GM23338 (cell line): ENCODE data around the gene SBF1. TPM values are rescaled to one million over a fixed set of nuclear protein-coding genes. Genes with fewer than 3 reads are reported as not detected.
"Not testable (repeated sequence)": the region's sequence is repeated elsewhere in the genome, so short reads cannot be mapped to it uniquely, and the experiment has no call there.

Experiments
- ATAC-seq: fragments of 200-7000 bp; cut with Tn5 transposase; 3 replicates; pipeline ENCODE4 v1.9.1; 2020
- DNase-seq: peaks from one replicate; pipeline ENCODE4 v3.0.0-alpha.2; 2015; ENCODE audit warnings: low spot score
- H2AFZ ChIP-seq: fragments of 200-600 bp; sonication (generic); 2 replicates; pipeline ENCODE4 v1.8.0; 2016; ENCODE audit warnings: antibody characterized with exemption, mild to moderate bottlenecking, moderate library complexity
- H3F3A ChIP-seq: fragments of 200-600 bp; sonication (generic); replicated peaks from 2 replicates; pipeline ENCODE4 v1.8.0; 2017; ENCODE audit warnings: antibody characterized with exemption, mixed run types, low read depth
- H3K27ac ChIP-seq: fragments of 200-600 bp; sonication (generic); 2 replicates; pipeline ENCODE4 v1.6.1; 2016; ENCODE audit warnings: low read depth
- H3K27me3 ChIP-seq: fragments of 200-600 bp; sonication (generic); 2 replicates; pipeline ENCODE4 v1.8.0; 2016; ENCODE audit warnings: mild to moderate bottlenecking, mixed run types, moderate library complexity; ENCODE audit not compliant: insufficient read depth
- H3K36me3 ChIP-seq: fragments of 200-600 bp; sonication (generic); 2 replicates; pipeline ENCODE4 v1.8.0; 2016; ENCODE audit warnings: mild to moderate bottlenecking; ENCODE audit not compliant: insufficient read depth
- H3K4me1 ChIP-seq: fragments of 200-600 bp; sonication (generic); 2 replicates; pipeline ENCODE4 v1.8.0; 2016; ENCODE audit warnings: mild to moderate bottlenecking, moderate library complexity; ENCODE audit not compliant: insufficient read depth
- H3K4me2 ChIP-seq: fragments of 200-600 bp; sonication (generic); 2 replicates; pipeline ENCODE4 v1.7.1; 2017; ENCODE audit warnings: mixed run types
- H3K4me3 ChIP-seq: fragments of 200-600 bp; sonication (generic); 2 replicates; pipeline ENCODE4 v1.6.1; 2016; ENCODE audit warnings: mixed run types
- H3K79me2 ChIP-seq: fragments of 200-600 bp; sonication (generic); replicated peaks from 2 replicates; pipeline ENCODE4 v1.8.0; 2017; ENCODE audit warnings: mild to moderate bottlenecking; ENCODE audit not compliant: insufficient read depth
- H3K9me2 ChIP-seq: fragments of 200-600 bp; sonication (generic); 2 replicates; pipeline ENCODE4 v1.8.0; 2017; ENCODE audit not compliant: insufficient read depth
- H4K20me1 ChIP-seq: fragments of 200-600 bp; sonication (generic); replicated peaks from 2 replicates; pipeline ENCODE4 v1.8.0; 2017; ENCODE audit warnings: mild to moderate bottlenecking; ENCODE audit not compliant: insufficient read depth
- H3K27ac Mint-ChIP-seq: 2 replicates; pipeline ENCODE4 v1.8.0; 2020; ENCODE audit warnings: inconsistent platforms, mild to moderate bottlenecking, moderate library complexity, mixed read lengths
- H3K27me3 Mint-ChIP-seq: 3 replicates; pipeline ENCODE4 v1.8.0; 2022; ENCODE audit warnings: low read depth, mild to moderate bottlenecking, moderate library complexity, mixed read lengths, inconsistent platforms; ENCODE audit not compliant: insufficient read depth, poor library complexity
- H3K36me3 Mint-ChIP-seq: 3 replicates; pipeline ENCODE4 v1.8.0; 2021; ENCODE audit warnings: low read depth, mild to moderate bottlenecking, inconsistent platforms, moderate library complexity, mixed read lengths
- H3K4me1 Mint-ChIP-seq: 3 replicates; pipeline ENCODE4 v1.8.0; 2020; ENCODE audit warnings: mild to moderate bottlenecking, inconsistent platforms, mixed read lengths
- H3K4me3 Mint-ChIP-seq: 3 replicates; pipeline ENCODE4 v1.8.0; 2021; ENCODE audit warnings: moderate library complexity, mild to moderate bottlenecking, inconsistent platforms, mixed read lengths
- H3K9me3 Mint-ChIP-seq: 3 replicates; pipeline ENCODE4 v1.8.0; 2020; ENCODE audit warnings: moderate library complexity, mild to moderate bottlenecking, inconsistent platforms, mixed read lengths
- CREB1 ChIP-seq: fragments of 250-450 bp; sonication (Bioruptor Pico); IDR thresholded peaks from 2 replicates; pipeline ENCODE4 v1.5.0; 2020; ENCODE audit warnings: low read depth, mild to moderate bottlenecking, moderate library complexity
- CTCF ChIP-seq, 2 experiments: fragments of 200-600 bp in 1 of 2; sonication (generic) in 1 of 2; conservative IDR thresholded peaks; 2 replicates each; pipeline versions ENCODE4 v1.5.1 to v1.6.1; 2016 to 2017; ENCODE audit warnings: antibody characterized with exemption in 2 of 2, low read depth in 2 of 2, mild to moderate bottlenecking in 2 of 2, moderate library complexity in 1 of 2
- ETS1 ChIP-seq: IDR thresholded peaks from 2 replicates; pipeline ENCODE4 v1.6.1; 2016; ENCODE audit warnings: antibody characterized with exemption
- EZH2 ChIP-seq: fragments of 200-600 bp; sonication (generic); IDR thresholded peaks from one replicate; pipeline ENCODE4 v1.8.0; 2017; ENCODE audit warnings: antibody characterized with exemption, mild to moderate bottlenecking, low read depth; ENCODE audit not compliant: unreplicated experiment
- EZH2phosphoT487 ChIP-seq: fragments of 200-600 bp; sonication (generic); IDR thresholded peaks from one replicate; pipeline ENCODE4 v1.8.1; 2018; ENCODE audit warnings: antibody characterized with exemption; ENCODE audit not compliant: unreplicated experiment
- JUNB ChIP-seq: IDR thresholded peaks from one replicate; pipeline ENCODE4 v1.6.1; 2016; ENCODE audit warnings: antibody characterized with exemption; ENCODE audit not compliant: unreplicated experiment
- NANOG ChIP-seq: IDR thresholded peaks from 2 replicates; pipeline ENCODE4 v1.6.1; 2016; ENCODE audit warnings: antibody characterized with exemption, borderline replicate concordance
- REST ChIP-seq: IDR thresholded peaks from one replicate; pipeline ENCODE4 v1.6.1; 2018; ENCODE audit warnings: antibody characterized with exemption; ENCODE audit not compliant: unreplicated experiment
- STAT1 ChIP-seq: IDR thresholded peaks from one replicate; pipeline ENCODE4 v1.6.1; 2016; ENCODE audit warnings: antibody characterized with exemption; ENCODE audit not compliant: unreplicated experiment
- ZNF331 ChIP-seq: fragments of 250-450 bp; sonication (Bioruptor Pico); IDR thresholded peaks from 2 replicates; pipeline ENCODE4 v1.5.0; 2020; ENCODE audit warnings: low read depth, mild to moderate bottlenecking, moderate library complexity
- polyA plus RNA-seq: library from polyadenylated mRNA; unstranded; fragments of >200 nt; fragmentation: Nextera tagmentation; extraction: Ambion mirVana; gene quantifications from 2 replicates; pipeline ENCODE4 v1.2.1, GENCODE V29; 2016
- total RNA-seq: library from RNA; depleted of rRNA; stranded (reverse); fragments of >200 nt; shearing (Covaris generic); gene quantifications from 2 replicates; pipeline ENCODE4 v1.2.3, GENCODE V29; 2014

The SBF1 gene
- total and polyA plus RNA-seq, 2 experiments from 2014 or later: 26.5 to 85.4 TPM

- TF ChIP-seq REST (no peak), EZH2 (no peak), CTCF (conservative IDR thresholded peaks at IDR 0.05; ENCODE audit: low read depth in 2 of 2) (no peak), NANOG (no peak), JUNB (no peak), EZH2phosphoT487 (no peak), STAT1 (no peak)
These were observed 60.2 kb downstream of the SBF1 start (continued) for GRCh38 chr22:50414476-50415248.

GRCh38 chr22:50408954-50409353 is 65.9 kb downstream of the SBF1 start:
- not testable (repeated sequence) for H3K27ac Mint-ChIP-seq, H3K27ac ChIP-seq, H3K4me1 Mint-ChIP-seq, H3F3A ChIP-seq, ATAC-seq, H3K36me3 ChIP-seq, H3K4me1 ChIP-seq, DNase-seq, H2AFZ ChIP-seq, H3K27me3 ChIP-seq, H3K4me3 ChIP-seq, H3K9me3 Mint-ChIP-seq, H3K4me2 ChIP-seq, H3K4me3 Mint-ChIP-seq, H3K9me2 ChIP-seq, H4K20me1 ChIP-seq, H3K27me3 Mint-ChIP-seq, H3K79me2 ChIP-seq
- peaks cover 28% of the 10 kb centered on the region for H3K36me3 Mint-ChIP-seq

GRCh38 chr22:50408311-50408710 is 66.5 kb downstream of the SBF1 start:
- H3K79me2 ChIP-seq: no peaks in the 10 kb centered on the region; the same call in 1 of the 2 replicates
- TF ChIP-seq REST (no peak), JUNB (no peak), ETS1 (no peak), EZH2 (no peak), EZH2phosphoT487 (no peak), ZNF331 (no peak), CREB1 (no peak), STAT1 (no peak)

More at GRCh38 chr22:50408311-50408710, 66.5 kb downstream of the SBF1 start:
- Mint-ChIP-seq H3K4me1 (no peaks in the 10 kb centered on the region), H3K27me3 (peaks cover 10% of the 10 kb centered on the region), H3K4me3 (no peak overlapping the region), H3K36me3 (peaks cover 28% of the 10 kb centered on the region), H3K27ac (no peak overlapping the region), H3K9me3 (no peaks in the 10 kb centered on the region)
- no peaks in the 10 kb centered on the region for H3K27me3 ChIP-seq
- H3K4me1 ChIP-seq: no peaks in the 10 kb centered on the region
- H3K27ac ChIP-seq: no peak overlapping the region
- DNase-seq (no peak), ATAC-seq (no peak)
- H2AFZ ChIP-seq: no peak overlapping the region
- no peaks in the 10 kb centered on the region for H3F3A ChIP-seq
- H3K4me3 ChIP-seq: no peak overlapping the region
- no peaks in the 10 kb centered on the region for H3K36me3 ChIP-seq
- no peak overlapping the region for H3K4me2 ChIP-seq
- H3K9me2 ChIP-seq: no peaks in the 10 kb centered on the region
- peaks cover 4% of the 10 kb centered on the region; the same call in 1 of the 2 replicates for H4K20me1 ChIP-seq
